Liver (tissue), 3 donors: ENCODE data around the gene PDXDC1.
"Not testable (repeated sequence)": the region's sequence is repeated elsewhere in the genome, so short reads cannot be mapped to it uniquely, and the experiment has no call there.

Experiments used
- EGR1 ChIP-seq, 2 donors: IDR thresholded peaks; 2 replicates each; pipeline ENCODE4 v1.6.1; 2016 to 2018; ENCODE audit warnings: antibody characterized with exemption in 2 of 2, low read depth in 2 of 2
- GABPA ChIP-seq, 2 donors: IDR thresholded peaks in 1 of 2; conservative IDR thresholded peaks in 1 of 2; 2 replicates each; pipeline ENCODE4 v1.6.1; 2016; ENCODE audit warnings: antibody characterized with exemption in 2 of 2, mild to moderate bottlenecking in 1 of 2, moderate library complexity in 1 of 2
- HNF4G ChIP-seq: IDR thresholded peaks from 2 replicates; pipeline ENCODE4 v1.6.1; 2016; ENCODE audit warnings: antibody characterized with exemption
- JUND ChIP-seq, 2 donors: IDR thresholded peaks; 2 replicates each; pipeline ENCODE4 v1.6.1; 2016; ENCODE audit warnings: antibody characterized with exemption in 2 of 2
- MAX ChIP-seq: IDR thresholded peaks from 2 replicates; pipeline ENCODE4 v1.6.1; 2016; ENCODE audit warnings: antibody characterized with exemption
- RAD21 ChIP-seq, 2 donors: IDR thresholded peaks; 2 replicates each; pipeline ENCODE4 v1.6.1; 2016; ENCODE audit warnings: antibody characterized with exemption in 2 of 2, mild to moderate bottlenecking in 2 of 2
- RXRA ChIP-seq, 2 donors: IDR thresholded peaks; 2 replicates each; pipeline ENCODE4 v1.6.1; 2017 to 2018; ENCODE audit warnings: antibody characterized with exemption in 2 of 2, mild to moderate bottlenecking in 1 of 2
- SP1 ChIP-seq: IDR thresholded peaks from 2 replicates; pipeline ENCODE4 v1.6.1; 2018; ENCODE audit warnings: antibody characterized with exemption, mild to moderate bottlenecking
- TAF1 ChIP-seq: conservative IDR thresholded peaks from 2 replicates; pipeline ENCODE4 v1.6.1; 2016; ENCODE audit warnings: antibody characterized with exemption, mild to moderate bottlenecking
- YY1 ChIP-seq: IDR thresholded peaks from 2 replicates; pipeline ENCODE4 v1.6.1; 2016; ENCODE audit warnings: antibody characterized with exemption, mild to moderate bottlenecking
- ZBTB33 ChIP-seq: IDR thresholded peaks from 2 replicates; pipeline ENCODE4 v1.6.1; 2016; ENCODE audit warnings: antibody characterized with exemption
- TF ChIP-seq, protein P1 (sequence below): fragments of 150-350 bp; IDR thresholded peaks from 2 replicates; pipeline ENCODE4 v1.5.1; 2017; ENCODE audit warnings: improper control_type of control experiment, low read depth, low read length; ENCODE audit not compliant: missing input control
- TF ChIP-seq, protein P2 (sequence below): IDR thresholded peaks from 2 replicates; pipeline ENCODE4 v1.6.1; 2016; ENCODE audit warnings: antibody characterized with exemption, mild to moderate bottlenecking
- donor health status: healthy.
- donor health status: healthy.

DNA sequence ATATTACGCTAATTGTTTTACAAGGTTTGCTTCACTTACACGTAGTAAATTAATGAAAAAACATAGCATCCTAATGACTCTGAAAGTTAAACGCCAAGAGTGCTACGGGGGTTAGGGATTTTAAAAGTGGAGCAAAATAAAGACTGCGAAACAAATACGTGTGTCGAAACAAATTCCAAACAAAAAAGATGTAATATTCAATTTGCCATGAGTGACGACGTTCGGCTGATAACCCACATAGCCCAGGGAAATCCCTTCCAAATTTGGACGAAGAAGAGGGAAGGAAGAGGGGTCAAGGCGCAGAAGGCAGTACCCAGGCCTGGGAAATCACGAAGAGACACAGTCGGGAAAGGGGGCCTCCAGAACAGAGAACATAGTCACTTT lies 118.7 kb downstream of the PDXDC1 start:
- TF ChIP-seq, protein P1, sequence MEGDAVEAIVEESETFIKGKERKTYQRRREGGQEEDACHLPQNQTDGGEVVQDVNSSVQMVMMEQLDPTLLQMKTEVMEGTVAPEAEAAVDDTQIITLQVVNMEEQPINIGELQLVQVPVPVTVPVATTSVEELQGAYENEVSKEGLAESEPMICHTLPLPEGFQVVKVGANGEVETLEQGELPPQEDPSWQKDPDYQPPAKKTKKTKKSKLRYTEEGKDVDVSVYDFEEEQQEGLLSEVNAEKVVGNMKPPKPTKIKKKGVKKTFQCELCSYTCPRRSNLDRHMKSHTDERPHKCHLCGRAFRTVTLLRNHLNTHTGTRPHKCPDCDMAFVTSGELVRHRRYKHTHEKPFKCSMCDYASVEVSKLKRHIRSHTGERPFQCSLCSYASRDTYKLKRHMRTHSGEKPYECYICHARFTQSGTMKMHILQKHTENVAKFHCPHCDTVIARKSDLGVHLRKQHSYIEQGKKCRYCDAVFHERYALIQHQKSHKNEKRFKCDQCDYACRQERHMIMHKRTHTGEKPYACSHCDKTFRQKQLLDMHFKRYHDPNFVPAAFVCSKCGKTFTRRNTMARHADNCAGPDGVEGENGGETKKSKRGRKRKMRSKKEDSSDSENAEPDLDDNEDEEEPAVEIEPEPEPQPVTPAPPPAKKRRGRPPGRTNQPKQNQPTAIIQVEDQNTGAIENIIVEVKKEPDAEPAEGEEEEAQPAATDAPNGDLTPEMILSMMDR: not testable (repeated sequence)
- not testable (repeated sequence) for TF ChIP-seq RXRA (IDR thresholded peaks at IDR 0.05); JUND (IDR thresholded peaks at IDR 0.05); HNF4G; MAX; EGR1 (IDR thresholded peaks at IDR 0.05; ENCODE audit: low read depth in 2 of 2); ZBTB33; GABPA (IDR thresholded peaks at IDR 0.05 in 1 of 2, conservative IDR thresholded peaks at IDR 0.05 in 1 of 2); RAD21 (IDR thresholded peaks at IDR 0.05); YY1; TAF1; SP1
- TF ChIP-seq, protein P2, sequence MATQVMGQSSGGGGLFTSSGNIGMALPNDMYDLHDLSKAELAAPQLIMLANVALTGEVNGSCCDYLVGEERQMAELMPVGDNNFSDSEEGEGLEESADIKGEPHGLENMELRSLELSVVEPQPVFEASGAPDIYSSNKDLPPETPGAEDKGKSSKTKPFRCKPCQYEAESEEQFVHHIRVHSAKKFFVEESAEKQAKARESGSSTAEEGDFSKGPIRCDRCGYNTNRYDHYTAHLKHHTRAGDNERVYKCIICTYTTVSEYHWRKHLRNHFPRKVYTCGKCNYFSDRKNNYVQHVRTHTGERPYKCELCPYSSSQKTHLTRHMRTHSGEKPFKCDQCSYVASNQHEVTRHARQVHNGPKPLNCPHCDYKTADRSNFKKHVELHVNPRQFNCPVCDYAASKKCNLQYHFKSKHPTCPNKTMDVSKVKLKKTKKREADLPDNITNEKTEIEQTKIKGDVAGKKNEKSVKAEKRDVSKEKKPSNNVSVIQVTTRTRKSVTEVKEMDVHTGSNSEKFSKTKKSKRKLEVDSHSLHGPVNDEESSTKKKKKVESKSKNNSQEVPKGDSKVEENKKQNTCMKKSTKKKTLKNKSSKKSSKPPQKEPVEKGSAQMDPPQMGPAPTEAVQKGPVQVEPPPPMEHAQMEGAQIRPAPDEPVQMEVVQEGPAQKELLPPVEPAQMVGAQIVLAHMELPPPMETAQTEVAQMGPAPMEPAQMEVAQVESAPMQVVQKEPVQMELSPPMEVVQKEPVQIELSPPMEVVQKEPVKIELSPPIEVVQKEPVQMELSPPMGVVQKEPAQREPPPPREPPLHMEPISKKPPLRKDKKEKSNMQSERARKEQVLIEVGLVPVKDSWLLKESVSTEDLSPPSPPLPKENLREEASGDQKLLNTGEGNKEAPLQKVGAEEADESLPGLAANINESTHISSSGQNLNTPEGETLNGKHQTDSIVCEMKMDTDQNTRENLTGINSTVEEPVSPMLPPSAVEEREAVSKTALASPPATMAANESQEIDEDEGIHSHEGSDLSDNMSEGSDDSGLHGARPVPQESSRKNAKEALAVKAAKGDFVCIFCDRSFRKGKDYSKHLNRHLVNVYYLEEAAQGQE: not testable (repeated sequence)
